WTC11 (cell line): Measurements from ENCODE around the gene FEM1B. TPM values are rescaled to one million over a fixed set of nuclear protein-coding genes. Genes with fewer than 3 reads are reported as not detected.

Experiments used
- AR ChIP-seq: fragments of 250-450 bp; sonication (Bioruptor Pico); IDR thresholded peaks from 2 replicates; pipeline ENCODE4 v1.9.0; 2021; ENCODE audit warnings: mild to moderate bottlenecking
- ATF3 ChIP-seq: sonication (generic); formaldehyde crosslinking; conservative IDR thresholded peaks from 2 replicates; pipeline ENCODE4 v1.8.1; 2022; ENCODE audit warnings: mild to moderate bottlenecking, missing genetic modification reagents
- ATF6 ChIP-seq: sonication (generic); formaldehyde crosslinking; IDR thresholded peaks from 2 replicates; pipeline ENCODE4 v1.8.1; 2023; ENCODE audit warnings: mild to moderate bottlenecking, missing genetic modification reagents
- CBFB ChIP-seq: sonication (generic); formaldehyde crosslinking; IDR thresholded peaks from 2 replicates; pipeline ENCODE4 v1.8.1; 2022; ENCODE audit warnings: mild to moderate bottlenecking, low read depth, missing genetic modification reagents
- E2F5 ChIP-seq: sonication (generic); formaldehyde crosslinking; IDR thresholded peaks from 2 replicates; pipeline ENCODE4 v1.8.1; 2022; ENCODE audit warnings: mild to moderate bottlenecking, moderate library complexity, missing genetic modification reagents
- ETV6 ChIP-seq: sonication (generic); formaldehyde crosslinking; IDR thresholded peaks from 2 replicates; pipeline ENCODE4 v1.8.1; 2022; ENCODE audit warnings: mild to moderate bottlenecking, missing genetic modification reagents
- FOXJ3 ChIP-seq: sonication (generic); formaldehyde crosslinking; IDR thresholded peaks from 2 replicates; pipeline ENCODE4 v1.9.0; 2021; ENCODE audit warnings: missing genetic modification reagents, mild to moderate bottlenecking, borderline replicate concordance
- FOXP4 ChIP-seq: sonication (generic); formaldehyde crosslinking; IDR thresholded peaks from 2 replicates; pipeline ENCODE4 v1.8.0; 2022; ENCODE audit warnings: mild to moderate bottlenecking, missing genetic modification reagents
- GABPB1 ChIP-seq: sonication (generic); formaldehyde crosslinking; IDR thresholded peaks from 2 replicates; pipeline ENCODE4 v1.8.1; 2023; ENCODE audit warnings: mild to moderate bottlenecking, missing genetic modification reagents
- HMGA2 ChIP-seq: fragments of 250-450 bp; sonication (Bioruptor Pico); IDR thresholded peaks from 2 replicates; pipeline ENCODE4 v1.4.0; 2021; ENCODE audit warnings: mild to moderate bottlenecking, moderate library complexity
- IRF1 ChIP-seq: sonication (generic); formaldehyde crosslinking; IDR thresholded peaks from 2 replicates; pipeline ENCODE4 v1.8.0; 2023; ENCODE audit warnings: missing genetic modification reagents
- MAX ChIP-seq: sonication (generic); formaldehyde crosslinking; IDR thresholded peaks from 2 replicates; pipeline ENCODE4 v1.8.0; 2022; ENCODE audit warnings: mild to moderate bottlenecking, missing genetic modification reagents
- NFATC4 ChIP-seq: fragments of 250-450 bp; sonication (Bioruptor Pico); IDR thresholded peaks from 2 replicates; pipeline ENCODE4 v1.9.0; 2021; ENCODE audit warnings: mild to moderate bottlenecking
- NR1H2 ChIP-seq: sonication (generic); formaldehyde crosslinking; IDR thresholded peaks from 2 replicates; pipeline ENCODE4 v1.9.0; 2021; ENCODE audit warnings: mild to moderate bottlenecking, moderate library complexity, missing genetic modification reagents
- RELA ChIP-seq: sonication (generic); formaldehyde crosslinking; IDR thresholded peaks from 2 replicates; pipeline ENCODE4 v1.8.1; 2022; ENCODE audit warnings: missing genetic modification reagents, mild to moderate bottlenecking, borderline replicate concordance
- USF1 ChIP-seq: sonication (generic); formaldehyde crosslinking; IDR thresholded peaks from 2 replicates; pipeline ENCODE4 v1.8.0; 2022; ENCODE audit warnings: mild to moderate bottlenecking, missing genetic modification reagents
- ZBTB21 ChIP-seq: sonication (generic); formaldehyde crosslinking; IDR thresholded peaks from 2 replicates; pipeline ENCODE4 v1.8.1; 2023; ENCODE audit warnings: mild to moderate bottlenecking, missing genetic modification reagents, borderline replicate concordance
- ZNF121 ChIP-seq: sonication (generic); formaldehyde crosslinking; IDR thresholded peaks from 2 replicates; pipeline ENCODE4 v1.8.0; 2023; ENCODE audit warnings: missing genetic modification reagents
- ZNF219 ChIP-seq: sonication (generic); formaldehyde crosslinking; IDR thresholded peaks from 2 replicates; pipeline ENCODE4 v1.8.0; 2023; ENCODE audit warnings: missing genetic modification reagents, mild to moderate bottlenecking, borderline replicate concordance
- ZNF317 ChIP-seq: sonication (generic); formaldehyde crosslinking; IDR thresholded peaks from 2 replicates; pipeline ENCODE4 v1.8.1; 2023; ENCODE audit warnings: low read depth, mild to moderate bottlenecking, moderate library complexity, missing genetic modification reagents, borderline replicate concordance
- ZNF423 ChIP-seq: fragments of 250-450 bp; sonication (Bioruptor Pico); IDR thresholded peaks from 2 replicates; pipeline ENCODE4 v2.1.2; 2022; ENCODE audit warnings: mild to moderate bottlenecking, moderate library complexity
- ZNF425 ChIP-seq: fragments of 250-450 bp; sonication (Bioruptor Pico); conservative IDR thresholded peaks from 2 replicates; pipeline ENCODE4 v1.9.0; 2021; ENCODE audit warnings: mild to moderate bottlenecking
- ZNF671 ChIP-seq: fragments of 250-450 bp; sonication (Bioruptor Pico); IDR thresholded peaks from 2 replicates; pipeline ENCODE4 v1.8.0; 2021; ENCODE audit warnings: mild to moderate bottlenecking
- total RNA-seq: library from RNA; stranded (reverse); gene quantifications from 3 replicates; pipeline ENCODE4 v1.2.3, GENCODE V29; 2021

Gene FEM1B
- total RNA-seq, 1 experiment from 2014 or later = 64.8 TPM

GRCh38 chr15:68229386-68230156, 48.0 kb upstream of the FEM1B start, which contains the start of gene CLN6 (continued):
- no peak for TF ChIP-seq HMGA2 (CRISPR knock-in tag)
- TF ChIP-seq ZNF317 (CRISPR knock-in tag) = peak; percentile 64; the same call in 1 of the 2 replicates
- no peak for TF ChIP-seq ATF6 (CRISPR knock-in tag)
- peak; percentile 72; the same call in 1 of the 2 replicates for TF ChIP-seq ZNF219 (CRISPR knock-in tag)
- TF ChIP-seq AR (CRISPR knock-in tag) = no peak
- peak; percentile 92 for TF ChIP-seq USF1
- no peak for TF ChIP-seq ZNF671 (CRISPR knock-in tag)
- no peak for TF ChIP-seq NR1H2 (CRISPR knock-in tag)
- TF ChIP-seq ZNF423 = peak; percentile 96
- peak; percentile 88 for TF ChIP-seq ETV6 (CRISPR knock-in tag)
- TF ChIP-seq FOXP4 (CRISPR knock-in tag) = peak; percentile 92
- no peak for TF ChIP-seq NFATC4
- no peak for TF ChIP-seq ATF3 (CRISPR knock-in tag)
- no peak; the same call in 1 of the 2 replicates for TF ChIP-seq RELA
- TF ChIP-seq GABPB1 = peak; percentile 57
- no peak for TF ChIP-seq IRF1
- TF ChIP-seq CBFB (CRISPR knock-in tag) = peak; percentile 64; the same call in 1 of the 2 replicates
- TF ChIP-seq FOXJ3 (CRISPR knock-in tag) = no peak
- no peak for TF ChIP-seq ZBTB21 (CRISPR knock-in tag)
- peak; percentile 97 for TF ChIP-seq E2F5 (CRISPR knock-in tag)
- no peak for TF ChIP-seq ZNF121 (CRISPR knock-in tag)
- TF ChIP-seq ZNF425 = no peak
- peak; percentile 92 for TF ChIP-seq MAX (CRISPR knock-in tag)
